PC-9 (cell line): Measurements from ENCODE around the gene GNMT.

Experiments
- EZH2 ChIP-seq: fragments of 200-600 bp; sonication (generic); IDR thresholded peaks from 2 replicates; pipeline ENCODE4 v1.8.0; 2017; ENCODE audit warnings: antibody characterized with exemption, low read depth
- TF ChIP-seq, protein P1 (sequence below): fragments of 200-600 bp; sonication (generic); conservative IDR thresholded peaks from 2 replicates; pipeline ENCODE4 v1.6.1; 2017; ENCODE audit warnings: mixed run types, antibody characterized with exemption, mild to moderate bottlenecking, moderate library complexity

DNA sequence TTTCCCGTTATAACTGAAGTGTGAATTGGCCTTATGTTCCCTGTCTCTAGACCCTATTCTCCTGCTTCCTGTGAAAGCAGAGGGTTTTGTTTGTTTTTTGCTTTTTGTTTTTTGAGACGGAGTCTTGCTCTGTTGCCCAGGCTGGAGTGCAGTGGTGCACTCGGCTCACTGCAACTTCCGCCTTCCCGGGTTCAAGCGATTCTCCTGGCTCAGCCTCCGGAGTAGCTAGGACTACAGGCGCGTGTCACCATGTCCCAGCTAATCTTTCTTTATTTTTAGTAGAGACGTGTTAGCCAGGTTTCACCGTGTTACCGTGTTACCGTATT, 674 bp upstream of the GNMT start:
- TF ChIP-seq EZH2 = no peak
- TF ChIP-seq, protein P1, sequence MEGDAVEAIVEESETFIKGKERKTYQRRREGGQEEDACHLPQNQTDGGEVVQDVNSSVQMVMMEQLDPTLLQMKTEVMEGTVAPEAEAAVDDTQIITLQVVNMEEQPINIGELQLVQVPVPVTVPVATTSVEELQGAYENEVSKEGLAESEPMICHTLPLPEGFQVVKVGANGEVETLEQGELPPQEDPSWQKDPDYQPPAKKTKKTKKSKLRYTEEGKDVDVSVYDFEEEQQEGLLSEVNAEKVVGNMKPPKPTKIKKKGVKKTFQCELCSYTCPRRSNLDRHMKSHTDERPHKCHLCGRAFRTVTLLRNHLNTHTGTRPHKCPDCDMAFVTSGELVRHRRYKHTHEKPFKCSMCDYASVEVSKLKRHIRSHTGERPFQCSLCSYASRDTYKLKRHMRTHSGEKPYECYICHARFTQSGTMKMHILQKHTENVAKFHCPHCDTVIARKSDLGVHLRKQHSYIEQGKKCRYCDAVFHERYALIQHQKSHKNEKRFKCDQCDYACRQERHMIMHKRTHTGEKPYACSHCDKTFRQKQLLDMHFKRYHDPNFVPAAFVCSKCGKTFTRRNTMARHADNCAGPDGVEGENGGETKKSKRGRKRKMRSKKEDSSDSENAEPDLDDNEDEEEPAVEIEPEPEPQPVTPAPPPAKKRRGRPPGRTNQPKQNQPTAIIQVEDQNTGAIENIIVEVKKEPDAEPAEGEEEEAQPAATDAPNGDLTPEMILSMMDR = no peak
